GM23248 (cell line): ENCODE measurements around the gene MAVS.

Experiments used
- EZH2 ChIP-seq: fragments of 200-600 bp; sonication (generic); IDR thresholded peaks from 2 replicates; pipeline ENCODE4 v1.6.1; 2018; ENCODE audit warnings: antibody characterized with exemption, mild to moderate bottlenecking; ENCODE audit not compliant: insufficient read depth, poor library complexity, severe bottlenecking
- EZH2phosphoT487 ChIP-seq: fragments of 200-600 bp; sonication (generic); IDR thresholded peaks from 2 replicates; pipeline ENCODE4 v1.6.1; 2018; ENCODE audit warnings: antibody characterized with exemption, moderate library complexity, mild to moderate bottlenecking, low read depth; ENCODE audit not compliant: insufficient read depth

GRCh38 chr20:3800878-3801260 lies 45.8 kb upstream of the MAVS start:
- TF ChIP-seq EZH2 = no peak
- TF ChIP-seq EZH2phosphoT487 = no peak
